HEK293 (cell line): ENCODE data around the gene TH.

ENCODE experiments used
- BCL11B ChIP-seq: fragments of 450-650 bp; formaldehyde crosslinking; IDR thresholded peaks from 2 replicates; pipeline ENCODE4 v1.5.1; 2016; ENCODE audit warnings: low read depth, missing biosample characterization, missing genetic modification characterization
- GFI1B ChIP-seq: fragments of 450-650 bp; formaldehyde crosslinking; IDR thresholded peaks from 2 replicates; pipeline ENCODE4 v1.5.1; 2016; ENCODE audit warnings: missing biosample characterization, missing genetic modification characterization
- KLF10 ChIP-seq: fragments of 450-650 bp; IDR thresholded peaks from 2 replicates; pipeline ENCODE4 v1.5.1; 2018; ENCODE audit warnings: missing biosample characterization, mild to moderate bottlenecking, missing genetic modification characterization
- SETDB1 ChIP-seq: IDR thresholded peaks from one replicate; pipeline ENCODE4 v1.6.1; 2017; ENCODE audit warnings: mild to moderate bottlenecking, low read length, moderate library complexity, mixed read lengths; ENCODE audit not compliant: insufficient read length
- SP3 ChIP-seq: fragments of 450-650 bp; formaldehyde crosslinking; IDR thresholded peaks from 2 replicates; pipeline ENCODE4 v1.5.1; 2016; ENCODE audit warnings: missing biosample characterization, missing genetic modification characterization
- TRIM28 ChIP-seq: IDR thresholded peaks from 2 replicates; pipeline ENCODE4 v1.6.1; 2011; ENCODE audit warnings: low read length, control low read depth, borderline replicate concordance
- ZBTB48 ChIP-seq: fragments of 450-650 bp; formaldehyde crosslinking; IDR thresholded peaks from 2 replicates; pipeline ENCODE4 v1.5.1; 2016; ENCODE audit warnings: missing biosample characterization, missing genetic modification characterization
- ZBTB7A ChIP-seq: fragments of 450-650 bp; formaldehyde crosslinking; IDR thresholded peaks from 2 replicates; pipeline ENCODE4 v1.5.1; 2016; ENCODE audit warnings: low read depth, missing biosample characterization, missing genetic modification characterization
- ZEB2 ChIP-seq: fragments of 450-650 bp; formaldehyde crosslinking; IDR thresholded peaks from 2 replicates; pipeline ENCODE4 v1.5.1; 2016; ENCODE audit warnings: missing biosample characterization, missing genetic modification characterization
- ZNF10 ChIP-seq: fragments of 450-650 bp; formaldehyde crosslinking; IDR thresholded peaks from 2 replicates; pipeline ENCODE4 v1.5.1; 2017; ENCODE audit warnings: missing biosample characterization, missing genetic modification characterization
- ZNF16 ChIP-seq: fragments of 450-650 bp; formaldehyde crosslinking; IDR thresholded peaks from 2 replicates; pipeline ENCODE4 v1.5.1; 2016; ENCODE audit warnings: low read depth, missing biosample characterization, missing genetic modification characterization
- ZNF223 ChIP-seq: fragments of 450-650 bp; formaldehyde crosslinking; IDR thresholded peaks from 2 replicates; pipeline ENCODE4 v1.5.1; 2016; ENCODE audit warnings: missing biosample characterization, missing genetic modification characterization
- ZNF266 ChIP-seq: fragments of 450-650 bp; formaldehyde crosslinking; IDR thresholded peaks from 2 replicates; pipeline ENCODE4 v1.5.1; 2016; ENCODE audit warnings: missing biosample characterization, missing genetic modification characterization, low read depth
- ZNF529 ChIP-seq: fragments of 450-650 bp; formaldehyde crosslinking; IDR thresholded peaks from 2 replicates; pipeline ENCODE4 v1.5.1; 2017; ENCODE audit warnings: missing genetic modification characterization, missing biosample characterization; ENCODE audit not compliant: insufficient replicate concordance
- ZNF530 ChIP-seq: fragments of 450-650 bp; formaldehyde crosslinking; IDR thresholded peaks from 2 replicates; pipeline ENCODE4 v1.5.1; 2016; ENCODE audit warnings: low read depth, missing biosample characterization, missing genetic modification characterization
- ZNF571 ChIP-seq: fragments of 450-650 bp; formaldehyde crosslinking; IDR thresholded peaks from 2 replicates; pipeline ENCODE4 v1.5.0; 2017; ENCODE audit warnings: missing biosample characterization, missing genetic modification characterization
- ZNF600 ChIP-seq: fragments of 450-650 bp; formaldehyde crosslinking; IDR thresholded peaks from 2 replicates; pipeline ENCODE4 v1.5.1; 2016; ENCODE audit warnings: missing biosample characterization, missing genetic modification characterization
- ZNF624 ChIP-seq: fragments of 450-650 bp; formaldehyde crosslinking; IDR thresholded peaks from 2 replicates; pipeline ENCODE4 v1.5.1; 2017; ENCODE audit warnings: missing biosample characterization, missing genetic modification characterization
- ZNF707 ChIP-seq: fragments of 450-650 bp; formaldehyde crosslinking; IDR thresholded peaks from 2 replicates; pipeline ENCODE4 v1.5.1; 2016; ENCODE audit warnings: missing biosample characterization, missing genetic modification characterization
- ZNF843 ChIP-seq: fragments of 450-650 bp; formaldehyde crosslinking; IDR thresholded peaks from 2 replicates; pipeline ENCODE4 v1.5.1; 2016; ENCODE audit warnings: missing biosample characterization, missing genetic modification characterization
- TF ChIP-seq, protein P1 (sequence below): fragments of 450-650 bp; formaldehyde crosslinking; IDR thresholded peaks from 2 replicates; pipeline ENCODE4 v1.5.1; 2016; ENCODE audit warnings: missing biosample characterization, missing genetic modification characterization
- TF ChIP-seq, protein P2 (sequence below): fragments of 450-650 bp; formaldehyde crosslinking; IDR thresholded peaks from 2 replicates; pipeline ENCODE4 v1.5.1; 2016; ENCODE audit warnings: missing biosample characterization, missing genetic modification characterization
- TF ChIP-seq, protein P3 (sequence below): fragments of 450-650 bp; formaldehyde crosslinking; IDR thresholded peaks from 2 replicates; pipeline ENCODE4 v1.5.1; 2017; ENCODE audit warnings: missing biosample characterization, missing genetic modification characterization
- TF ChIP-seq, protein P4 (sequence below): fragments of 450-650 bp; formaldehyde crosslinking; IDR thresholded peaks from 2 replicates; pipeline ENCODE4 v1.5.1; 2016; ENCODE audit warnings: missing biosample characterization, missing genetic modification characterization, borderline replicate concordance
- TF ChIP-seq, protein P5 (sequence below): fragments of 450-650 bp; formaldehyde crosslinking; IDR thresholded peaks from 2 replicates; pipeline ENCODE4 v1.5.1; 2016; ENCODE audit warnings: missing biosample characterization, missing genetic modification characterization
- TF ChIP-seq, protein P6 (sequence below): fragments of 450-650 bp; formaldehyde crosslinking; IDR thresholded peaks from 2 replicates; pipeline ENCODE4 v1.5.0; 2017; ENCODE audit warnings: missing biosample characterization, missing genetic modification characterization, borderline replicate concordance

TH gene

DNA sequence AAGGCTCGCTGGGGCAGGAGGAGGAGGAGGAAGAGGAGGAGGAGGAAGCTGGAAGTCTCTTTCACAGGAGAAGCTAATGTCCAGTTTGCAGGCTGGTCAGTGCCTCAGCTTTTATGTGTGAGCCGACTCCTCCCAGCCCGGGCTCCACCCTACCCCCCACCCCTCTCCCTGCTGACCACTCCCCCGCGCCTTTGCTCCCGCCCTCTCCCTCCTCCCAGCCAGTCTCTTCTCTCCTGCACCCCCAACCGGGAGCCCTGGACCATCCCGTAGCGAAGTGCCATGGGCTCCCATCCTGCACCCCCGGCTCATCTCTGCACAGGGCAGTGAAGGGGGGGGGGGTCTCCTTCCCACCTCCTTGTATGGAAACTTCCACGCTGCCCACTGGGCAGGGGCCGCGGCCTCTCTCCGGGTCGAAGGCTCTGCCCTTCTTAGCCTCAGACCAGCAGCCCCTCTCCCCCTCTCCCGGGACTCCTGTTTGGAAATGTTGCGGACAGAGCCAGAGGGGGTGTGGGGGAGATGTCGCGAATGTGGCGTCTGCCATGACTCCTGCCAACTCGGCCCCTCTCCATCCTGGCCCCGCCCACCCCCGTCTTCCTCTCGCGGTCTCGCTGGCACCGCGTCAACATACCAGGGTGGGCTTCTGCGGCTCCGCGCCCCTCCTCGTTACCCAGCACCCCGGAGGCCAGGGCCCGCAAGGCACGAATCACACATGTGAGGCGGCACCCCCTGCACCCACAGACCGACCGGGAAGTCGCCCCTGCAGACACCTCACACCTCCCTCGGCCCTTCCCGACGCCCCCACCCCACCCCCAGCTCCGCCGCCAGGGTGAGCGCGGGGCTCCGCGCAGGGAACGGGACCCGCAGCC is 34.2 kb downstream of the TH start (continued):
- TF ChIP-seq, protein P1, sequence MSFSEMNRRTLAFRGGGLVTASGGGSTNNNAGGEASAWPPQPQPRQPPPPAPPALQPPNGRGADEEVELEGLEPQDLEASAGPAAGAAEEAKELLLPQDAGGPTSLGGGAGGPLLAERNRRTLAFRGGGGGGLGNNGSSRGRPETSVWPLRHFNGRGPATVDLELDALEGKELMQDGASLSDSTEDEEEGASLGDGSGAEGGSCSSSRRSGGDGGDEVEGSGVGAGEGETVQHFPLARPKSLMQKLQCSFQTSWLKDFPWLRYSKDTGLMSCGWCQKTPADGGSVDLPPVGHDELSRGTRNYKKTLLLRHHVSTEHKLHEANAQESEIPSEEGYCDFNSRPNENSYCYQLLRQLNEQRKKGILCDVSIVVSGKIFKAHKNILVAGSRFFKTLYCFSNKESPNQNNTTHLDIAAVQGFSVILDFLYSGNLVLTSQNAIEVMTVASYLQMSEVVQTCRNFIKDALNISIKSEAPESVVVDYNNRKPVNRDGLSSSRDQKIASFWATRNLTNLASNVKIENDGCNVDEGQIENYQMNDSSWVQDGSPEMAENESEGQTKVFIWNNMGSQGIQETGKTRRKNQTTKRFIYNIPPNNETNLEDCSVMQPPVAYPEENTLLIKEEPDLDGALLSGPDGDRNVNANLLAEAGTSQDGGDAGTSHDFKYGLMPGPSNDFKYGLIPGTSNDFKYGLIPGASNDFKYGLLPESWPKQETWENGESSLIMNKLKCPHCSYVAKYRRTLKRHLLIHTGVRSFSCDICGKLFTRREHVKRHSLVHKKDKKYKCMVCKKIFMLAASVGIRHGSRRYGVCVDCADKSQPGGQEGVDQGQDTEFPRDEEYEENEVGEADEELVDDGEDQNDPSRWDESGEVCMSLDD = peak; percentile 48; the same call in 1 of the 2 replicates
- TF ChIP-seq, protein P2, sequence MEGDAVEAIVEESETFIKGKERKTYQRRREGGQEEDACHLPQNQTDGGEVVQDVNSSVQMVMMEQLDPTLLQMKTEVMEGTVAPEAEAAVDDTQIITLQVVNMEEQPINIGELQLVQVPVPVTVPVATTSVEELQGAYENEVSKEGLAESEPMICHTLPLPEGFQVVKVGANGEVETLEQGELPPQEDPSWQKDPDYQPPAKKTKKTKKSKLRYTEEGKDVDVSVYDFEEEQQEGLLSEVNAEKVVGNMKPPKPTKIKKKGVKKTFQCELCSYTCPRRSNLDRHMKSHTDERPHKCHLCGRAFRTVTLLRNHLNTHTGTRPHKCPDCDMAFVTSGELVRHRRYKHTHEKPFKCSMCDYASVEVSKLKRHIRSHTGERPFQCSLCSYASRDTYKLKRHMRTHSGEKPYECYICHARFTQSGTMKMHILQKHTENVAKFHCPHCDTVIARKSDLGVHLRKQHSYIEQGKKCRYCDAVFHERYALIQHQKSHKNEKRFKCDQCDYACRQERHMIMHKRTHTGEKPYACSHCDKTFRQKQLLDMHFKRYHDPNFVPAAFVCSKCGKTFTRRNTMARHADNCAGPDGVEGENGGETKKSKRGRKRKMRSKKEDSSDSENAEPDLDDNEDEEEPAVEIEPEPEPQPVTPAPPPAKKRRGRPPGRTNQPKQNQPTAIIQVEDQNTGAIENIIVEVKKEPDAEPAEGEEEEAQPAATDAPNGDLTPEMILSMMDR (tag by site-specific recombination) = no peak
- TF ChIP-seq ZNF529 (tag by site-specific recombination) (no peak), ZNF624 (tag by site-specific recombination) (no peak), ZNF10 (no peak), TRIM28 (no peak), ZNF843 (no peak), ZNF223 (tag by site-specific recombination) (no peak), GFI1B (no peak), ZEB2 (tag by site-specific recombination) (0 out of 2 replicates have a peak, but pooled peaks have one; percentile 14), ZNF266 (tag by site-specific recombination) (no peak), ZNF600 (tag by site-specific recombination) (no peak), SP3 (tag by site-specific recombination) (peak; percentile 72), ZNF530 (tag by site-specific recombination) (no peak), ZBTB7A (tag by site-specific recombination) (no peak), SETDB1 (no peak), ZNF707 (tag by site-specific recombination) (no peak), ZNF16 (tag by site-specific recombination) (no peak), BCL11B (no peak), ZNF571 (tag by site-specific recombination) (no peak), KLF10 (no peak), ZBTB48 (tag by site-specific recombination) (no peak)
- TF ChIP-seq, protein P3, sequence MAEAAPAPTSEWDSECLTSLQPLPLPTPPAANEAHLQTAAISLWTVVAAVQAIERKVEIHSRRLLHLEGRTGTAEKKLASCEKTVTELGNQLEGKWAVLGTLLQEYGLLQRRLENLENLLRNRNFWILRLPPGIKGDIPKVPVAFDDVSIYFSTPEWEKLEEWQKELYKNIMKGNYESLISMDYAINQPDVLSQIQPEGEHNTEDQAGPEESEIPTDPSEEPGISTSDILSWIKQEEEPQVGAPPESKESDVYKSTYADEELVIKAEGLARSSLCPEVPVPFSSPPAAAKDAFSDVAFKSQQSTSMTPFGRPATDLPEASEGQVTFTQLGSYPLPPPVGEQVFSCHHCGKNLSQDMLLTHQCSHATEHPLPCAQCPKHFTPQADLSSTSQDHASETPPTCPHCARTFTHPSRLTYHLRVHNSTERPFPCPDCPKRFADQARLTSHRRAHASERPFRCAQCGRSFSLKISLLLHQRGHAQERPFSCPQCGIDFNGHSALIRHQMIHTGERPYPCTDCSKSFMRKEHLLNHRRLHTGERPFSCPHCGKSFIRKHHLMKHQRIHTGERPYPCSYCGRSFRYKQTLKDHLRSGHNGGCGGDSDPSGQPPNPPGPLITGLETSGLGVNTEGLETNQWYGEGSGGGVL (tag by site-specific recombination) = 0 out of 2 replicates have a peak, but pooled peaks have one; percentile 22
- TF ChIP-seq, protein P4, sequence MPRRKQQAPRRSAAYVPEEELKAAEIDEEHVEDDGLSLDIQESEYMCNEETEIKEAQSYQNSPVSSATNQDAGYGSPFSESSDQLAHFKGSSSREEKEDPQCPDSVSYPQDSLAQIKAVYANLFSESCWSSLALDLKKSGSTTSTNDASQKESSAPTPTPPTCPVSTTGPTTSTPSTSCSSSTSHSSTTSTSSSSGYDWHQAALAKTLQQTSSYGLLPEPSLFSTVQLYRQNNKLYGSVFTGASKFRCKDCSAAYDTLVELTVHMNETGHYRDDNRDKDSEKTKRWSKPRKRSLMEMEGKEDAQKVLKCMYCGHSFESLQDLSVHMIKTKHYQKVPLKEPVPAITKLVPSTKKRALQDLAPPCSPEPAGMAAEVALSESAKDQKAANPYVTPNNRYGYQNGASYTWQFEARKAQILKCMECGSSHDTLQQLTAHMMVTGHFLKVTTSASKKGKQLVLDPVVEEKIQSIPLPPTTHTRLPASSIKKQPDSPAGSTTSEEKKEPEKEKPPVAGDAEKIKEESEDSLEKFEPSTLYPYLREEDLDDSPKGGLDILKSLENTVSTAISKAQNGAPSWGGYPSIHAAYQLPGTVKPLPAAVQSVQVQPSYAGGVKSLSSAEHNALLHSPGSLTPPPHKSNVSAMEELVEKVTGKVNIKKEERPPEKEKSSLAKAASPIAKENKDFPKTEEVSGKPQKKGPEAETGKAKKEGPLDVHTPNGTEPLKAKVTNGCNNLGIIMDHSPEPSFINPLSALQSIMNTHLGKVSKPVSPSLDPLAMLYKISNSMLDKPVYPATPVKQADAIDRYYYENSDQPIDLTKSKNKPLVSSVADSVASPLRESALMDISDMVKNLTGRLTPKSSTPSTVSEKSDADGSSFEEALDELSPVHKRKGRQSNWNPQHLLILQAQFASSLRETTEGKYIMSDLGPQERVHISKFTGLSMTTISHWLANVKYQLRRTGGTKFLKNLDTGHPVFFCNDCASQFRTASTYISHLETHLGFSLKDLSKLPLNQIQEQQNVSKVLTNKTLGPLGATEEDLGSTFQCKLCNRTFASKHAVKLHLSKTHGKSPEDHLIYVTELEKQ (tag by site-specific recombination) = no peak
- TF ChIP-seq, protein P5, sequence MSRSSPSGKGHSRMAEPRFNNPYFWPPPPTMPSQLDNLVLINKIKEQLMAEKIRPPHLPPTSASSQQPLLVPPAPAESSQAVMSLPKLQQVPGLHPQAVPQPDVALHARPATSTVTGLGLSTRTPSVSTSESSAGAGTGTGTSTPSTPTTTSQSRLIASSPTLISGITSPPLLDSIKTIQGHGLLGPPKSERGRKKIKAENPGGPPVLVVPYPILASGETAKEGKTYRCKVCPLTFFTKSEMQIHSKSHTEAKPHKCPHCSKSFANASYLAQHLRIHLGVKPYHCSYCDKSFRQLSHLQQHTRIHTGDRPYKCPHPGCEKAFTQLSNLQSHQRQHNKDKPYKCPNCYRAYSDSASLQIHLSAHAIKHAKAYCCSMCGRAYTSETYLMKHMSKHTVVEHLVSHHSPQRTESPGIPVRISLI = no peak
- TF ChIP-seq, protein P6, sequence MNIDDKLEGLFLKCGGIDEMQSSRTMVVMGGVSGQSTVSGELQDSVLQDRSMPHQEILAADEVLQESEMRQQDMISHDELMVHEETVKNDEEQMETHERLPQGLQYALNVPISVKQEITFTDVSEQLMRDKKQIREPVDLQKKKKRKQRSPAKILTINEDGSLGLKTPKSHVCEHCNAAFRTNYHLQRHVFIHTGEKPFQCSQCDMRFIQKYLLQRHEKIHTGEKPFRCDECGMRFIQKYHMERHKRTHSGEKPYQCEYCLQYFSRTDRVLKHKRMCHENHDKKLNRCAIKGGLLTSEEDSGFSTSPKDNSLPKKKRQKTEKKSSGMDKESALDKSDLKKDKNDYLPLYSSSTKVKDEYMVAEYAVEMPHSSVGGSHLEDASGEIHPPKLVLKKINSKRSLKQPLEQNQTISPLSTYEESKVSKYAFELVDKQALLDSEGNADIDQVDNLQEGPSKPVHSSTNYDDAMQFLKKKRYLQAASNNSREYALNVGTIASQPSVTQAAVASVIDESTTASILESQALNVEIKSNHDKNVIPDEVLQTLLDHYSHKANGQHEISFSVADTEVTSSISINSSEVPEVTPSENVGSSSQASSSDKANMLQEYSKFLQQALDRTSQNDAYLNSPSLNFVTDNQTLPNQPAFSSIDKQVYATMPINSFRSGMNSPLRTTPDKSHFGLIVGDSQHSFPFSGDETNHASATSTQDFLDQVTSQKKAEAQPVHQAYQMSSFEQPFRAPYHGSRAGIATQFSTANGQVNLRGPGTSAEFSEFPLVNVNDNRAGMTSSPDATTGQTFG = no peak
